SKM-1 treated with dmso at 0.1 percent for 144 hours (cell line): ENCODE data around the gene NEDD4.
"Not testable (repeated sequence)": the region's sequence is repeated elsewhere in the genome, so short reads cannot be mapped to it uniquely, and the experiment has no call there.

Experiments used
- DNase-seq: peaks from one replicate; lab custom pipeline; 2025; ENCODE audit not compliant: unreplicated experiment; lab: John Stamatoyannopoulos, UW

The NEDD4 gene

GRCh38 chr15:55834331-55834730, 159.1 kb downstream of the NEDD4 start:
- DNase-seq = no peak

DNA sequence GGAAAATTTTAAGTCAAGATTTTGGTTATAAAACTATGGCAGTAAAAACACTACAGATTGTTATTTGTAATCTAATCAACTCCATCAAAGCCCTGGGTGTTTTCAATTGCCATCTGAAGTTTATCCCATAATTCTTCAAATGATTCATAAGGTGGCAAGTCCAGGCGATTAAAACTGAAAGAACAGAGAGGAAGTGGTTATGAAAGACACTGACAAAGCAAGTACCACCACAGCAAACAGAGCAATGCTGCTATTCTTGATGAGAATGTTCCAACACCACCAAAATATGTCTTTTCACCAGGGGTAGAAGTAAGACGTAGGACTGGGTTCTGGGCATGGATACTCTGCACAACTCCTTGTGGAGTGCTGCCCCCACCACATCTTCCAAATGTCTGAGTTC, 163.6 kb downstream of the NEDD4 start:
- DNase-seq = peak; percentile 5

- DNase-seq = no peak
Measured at GRCh38 chr15:55827955-55828354, 165.5 kb downstream of the NEDD4 start.

DNA sequence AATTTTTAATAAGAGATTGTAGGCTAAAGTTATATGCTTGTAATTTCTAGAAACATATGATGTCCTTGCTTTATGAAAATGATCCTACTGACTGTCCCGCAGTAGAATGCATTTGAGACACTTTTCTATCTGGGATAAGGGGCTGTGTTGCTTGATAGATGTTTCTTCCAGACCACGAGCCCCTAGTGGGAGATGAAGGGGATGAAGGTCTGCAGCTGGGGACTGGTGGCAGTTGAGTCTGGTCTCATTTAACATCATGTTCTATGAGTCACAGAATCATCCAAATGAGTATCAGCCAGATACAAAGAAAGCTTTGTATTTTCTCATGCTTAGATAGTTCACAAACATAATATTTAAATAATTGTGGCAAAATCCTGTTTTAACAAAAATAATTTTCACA, 166.2 kb downstream of the NEDD4 start:
- DNase-seq = no peak

GRCh38 chr15:55824857-55825613, 168.4 kb downstream of the NEDD4 start:
- no peak for DNase-seq

- DNase-seq = no peak
Measured at GRCh38 chr15:55823699-55824340, 169.6 kb downstream of the NEDD4 start.

GRCh38 chr15:55823191-55823670, 170.2 kb downstream of the NEDD4 start:
- DNase-seq = no peak

DNA sequence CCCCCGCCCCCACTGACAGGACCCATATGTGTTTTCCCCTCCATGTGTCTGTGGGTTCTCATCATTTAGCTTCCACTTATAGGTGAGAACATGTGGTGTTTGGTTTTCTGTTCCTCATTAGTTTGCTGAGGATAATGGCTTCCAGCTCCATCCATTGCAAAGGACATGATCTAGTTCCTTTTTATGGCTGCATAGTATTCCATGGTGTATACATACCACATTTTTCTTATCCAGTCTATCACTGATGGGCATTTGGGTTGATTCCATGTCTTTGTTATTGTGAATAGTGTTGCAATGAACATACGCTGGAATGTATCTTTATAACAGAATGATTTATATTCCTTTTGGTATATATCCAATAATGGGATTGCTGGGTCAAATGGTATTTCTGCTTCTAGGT, 171.7 kb downstream of the NEDD4 start:
- not testable (repeated sequence) for DNase-seq

GRCh38 chr15:55820043-55820442, 173.4 kb downstream of the NEDD4 start:
- no peak for DNase-seq

GRCh38 chr15:55819397-55820034, 173.9 kb downstream of the NEDD4 start:
- no peak for DNase-seq

GRCh38 chr15:55816017-55816416, 177.4 kb downstream of the NEDD4 start:
- no peak for DNase-seq

GRCh38 chr15:55802600-55803376, 190.6 kb downstream of the NEDD4 start:
- DNase-seq = no peak

GRCh38 chr15:55800216-55800615, 193.2 kb downstream of the NEDD4 start:
- DNase-seq = no peak

GRCh38 chr15:55799291-55800212, 193.9 kb downstream of the NEDD4 start:
- peak; percentile 42 for DNase-seq

DNA sequence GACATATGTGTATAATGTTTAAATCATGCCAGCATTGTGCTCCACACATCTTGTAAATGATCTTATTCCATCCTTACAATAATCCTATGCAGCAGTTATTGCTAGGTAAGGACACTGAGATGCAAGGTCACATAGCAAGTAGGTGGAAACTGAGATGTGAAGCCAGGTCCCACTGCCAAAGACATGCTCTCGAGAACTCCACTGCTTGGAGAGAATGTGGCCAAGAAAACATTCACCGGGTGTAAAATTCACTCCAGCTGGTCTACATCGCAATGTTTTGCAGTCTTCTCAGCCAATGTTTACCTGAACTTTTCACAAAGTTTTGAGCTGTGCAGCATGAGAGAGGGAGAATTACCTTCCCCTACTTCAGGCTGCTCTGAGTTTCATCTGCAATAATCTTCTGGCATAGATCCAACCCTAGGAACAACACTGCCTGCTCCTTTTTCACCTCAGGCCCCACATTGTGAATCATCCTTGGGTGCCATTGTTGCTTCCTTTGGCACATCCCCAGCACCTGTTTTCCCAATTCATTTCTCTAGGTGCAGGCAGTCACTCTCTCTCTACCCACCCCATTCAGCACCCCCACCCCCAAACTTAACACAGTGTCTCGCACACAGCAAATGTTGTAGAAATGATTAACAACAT, 197.0 kb downstream of the NEDD4 start:
- no peak for DNase-seq

DNA sequence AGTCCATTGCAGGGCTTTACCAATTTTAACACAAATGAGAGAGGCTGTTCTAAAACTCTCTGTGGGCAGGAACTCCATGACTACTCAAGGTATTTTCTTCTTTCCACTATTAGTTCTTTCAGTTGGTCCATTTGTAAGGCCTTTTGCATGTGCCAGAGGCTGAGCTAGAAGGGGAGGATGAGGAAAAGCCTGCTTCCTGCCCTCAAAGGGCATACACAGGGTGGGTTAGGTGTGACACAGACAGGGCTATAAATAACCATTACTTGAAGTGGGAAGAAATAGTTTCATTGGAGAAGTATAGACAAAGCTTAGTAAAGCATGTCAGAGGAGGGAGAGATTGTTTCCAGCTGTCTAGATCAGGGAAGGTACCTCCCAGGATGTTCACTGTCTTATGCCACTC, 198.4 kb downstream of the NEDD4 start:
- DNase-seq = no peak

DNA sequence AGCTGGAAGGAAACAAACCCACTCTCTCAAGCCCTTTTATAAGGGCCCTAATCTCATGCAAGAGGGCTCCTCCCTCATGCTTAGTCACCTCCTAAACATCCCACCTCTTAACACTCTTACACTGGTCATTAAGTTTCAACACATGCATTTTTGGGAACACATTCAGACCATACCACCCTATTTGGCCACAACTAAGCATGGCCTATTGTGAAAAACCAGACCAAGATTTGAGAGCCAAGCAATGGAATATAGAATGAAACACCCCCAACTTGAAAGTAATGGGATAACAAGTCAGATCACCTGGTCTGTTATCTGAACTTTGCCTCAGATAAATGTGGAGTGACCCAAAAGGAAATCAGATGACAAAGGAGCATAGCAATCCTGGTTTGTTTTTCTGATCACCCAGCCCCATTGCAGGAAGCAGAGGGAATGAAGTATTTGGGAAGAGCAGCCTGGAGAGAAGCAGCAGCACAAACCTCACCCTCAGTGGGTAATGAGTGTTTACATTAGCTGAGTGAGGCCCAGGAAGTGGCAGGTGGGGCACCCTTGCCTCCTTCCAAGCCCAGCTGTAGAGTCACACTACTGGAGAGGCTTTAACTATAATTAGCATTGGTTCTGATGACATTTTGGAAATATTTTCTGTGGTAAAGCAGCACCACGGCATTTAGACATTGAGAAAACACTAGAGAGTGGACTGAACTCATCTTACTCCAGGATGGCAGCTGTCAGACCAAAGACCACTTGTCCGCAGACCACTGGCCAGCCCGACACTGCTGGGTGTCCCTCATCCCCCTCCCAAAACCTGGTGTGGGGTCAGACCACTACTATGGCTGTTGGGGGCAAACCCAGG, 201.6 kb downstream of the NEDD4 start:
- no peak for DNase-seq

DNA sequence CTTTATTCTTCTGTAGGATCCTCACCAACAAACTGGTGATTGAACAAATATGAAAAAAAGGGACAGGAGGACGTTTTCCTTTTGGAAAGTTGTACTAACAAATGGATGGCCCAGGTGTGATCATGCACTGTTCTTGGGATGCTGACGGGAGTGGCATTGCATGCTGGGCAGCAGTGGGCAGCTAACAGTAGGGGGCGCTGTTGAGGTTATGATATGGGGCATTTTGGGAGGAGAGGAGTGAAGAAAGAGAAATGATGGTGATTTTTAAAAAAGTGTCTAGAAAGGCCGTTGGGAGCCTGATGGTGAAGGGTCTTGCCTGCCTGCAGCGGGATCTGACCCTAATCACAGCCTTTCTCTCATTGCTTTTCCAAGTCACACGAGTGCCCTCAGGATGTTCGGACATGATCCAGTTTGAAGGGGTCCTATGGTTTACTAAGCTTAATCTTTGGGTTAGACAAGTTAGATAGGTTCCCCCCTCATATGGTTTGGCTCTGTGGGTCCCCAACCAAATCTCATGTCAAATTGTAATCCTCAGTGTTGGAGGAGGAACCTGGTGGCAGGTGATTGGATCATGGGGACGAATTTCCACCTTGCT, 204.2 kb downstream of the NEDD4 start:
- DNase-seq = no peak
